HG03095 (cell line): Measurements from ENCODE around the gene RAB8B.
"Not testable (repeated sequence)": the region's sequence is repeated elsewhere in the genome, so short reads cannot be mapped to it uniquely, and the experiment has no call there.

Experiments used
- ATAC-seq: cut with Tn5 transposase; IDR thresholded peaks from one replicate; pipeline ENCODE4 v1.9.1; 2021; ENCODE audit warnings: moderate library complexity; ENCODE audit not compliant: unreplicated experiment

RAB8B gene

DNA sequence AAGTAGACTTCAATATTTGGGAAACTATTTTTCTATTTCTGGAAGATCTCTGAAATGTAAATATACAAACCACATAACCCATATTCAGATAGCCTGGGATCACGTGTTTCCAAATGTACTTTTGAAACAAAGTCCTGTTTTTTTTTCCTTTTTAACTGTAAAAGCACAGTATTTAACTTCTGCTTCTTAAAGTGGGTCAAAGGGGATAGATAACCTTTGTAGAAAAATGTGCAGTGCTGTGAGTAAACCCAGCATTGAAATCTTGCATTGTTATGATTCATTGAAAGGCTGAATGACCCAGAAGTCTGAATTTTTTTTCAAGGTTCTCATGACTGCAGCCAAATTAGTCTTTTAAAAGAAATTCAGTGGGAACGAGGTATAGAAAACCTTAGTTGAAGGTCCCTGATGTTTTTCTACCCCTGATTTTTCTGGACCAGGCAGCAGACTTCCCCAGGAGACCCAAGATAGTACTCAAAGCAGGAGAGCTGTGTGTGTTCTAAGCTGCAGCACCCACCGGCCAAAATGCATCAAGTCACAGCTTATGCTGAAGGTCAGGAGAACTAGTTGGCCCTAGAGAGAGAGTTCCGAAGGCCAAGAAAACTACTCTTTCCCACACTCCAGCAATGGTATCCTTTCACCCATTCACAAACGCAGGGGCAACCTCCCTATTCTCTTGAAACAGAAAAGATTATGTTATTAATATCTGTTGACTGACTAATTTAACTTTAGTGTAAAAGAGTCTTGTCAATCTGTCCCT is 44.4 kb downstream of the RAB8B start:
- no peak for ATAC-seq

GRCh38 chr15:63234451-63234870 is 45.1 kb downstream of the RAB8B start:
- ATAC-seq = no peak

- ATAC-seq = no peak
Measured at GRCh38 chr15:63236272-63236671, 46.9 kb downstream of the RAB8B start.

GRCh38 chr15:63237086-63237485 is 47.7 kb downstream of the RAB8B start:
- not testable (repeated sequence) for ATAC-seq

DNA sequence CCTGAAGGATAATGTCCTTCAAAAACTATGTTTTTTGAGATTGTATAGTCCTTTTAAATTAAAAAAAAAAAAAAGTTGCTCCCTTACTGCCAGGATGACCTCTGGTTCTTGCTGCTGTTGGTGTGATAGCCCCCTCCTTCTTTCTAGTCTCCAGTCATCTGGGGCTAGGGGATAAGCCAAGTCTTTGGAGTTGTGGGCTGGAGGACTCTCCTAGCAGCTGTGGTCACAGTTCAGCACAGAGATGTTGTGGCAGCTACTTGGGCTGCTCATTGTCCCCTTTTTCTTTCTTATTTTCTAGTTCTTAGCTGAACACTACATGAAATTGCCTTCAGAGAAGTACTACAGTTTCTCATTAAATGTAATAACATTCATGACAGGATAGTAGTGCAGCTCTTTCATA is 48.8 kb downstream of the RAB8B start:
- ATAC-seq = no peak

DNA sequence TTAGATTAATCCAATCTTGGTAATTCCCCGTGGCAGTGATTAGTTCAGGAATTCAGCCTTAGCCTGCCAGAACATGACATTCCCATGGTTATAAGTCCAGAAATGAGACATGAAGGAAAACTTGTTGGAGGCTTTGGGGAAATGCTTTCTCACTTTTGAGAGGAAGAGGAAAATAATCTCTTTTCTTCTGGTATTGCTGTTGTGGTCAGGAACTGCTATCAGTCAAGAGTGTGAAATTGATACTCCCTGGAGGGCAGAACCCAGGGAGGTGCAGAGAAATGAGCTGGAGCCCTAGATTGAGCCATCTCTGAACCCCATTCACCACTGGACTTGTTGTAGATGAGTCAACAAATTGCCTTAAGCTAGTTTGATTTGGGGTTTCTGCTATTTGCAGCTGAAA is 49.4 kb downstream of the RAB8B start:
- ATAC-seq = no peak

GRCh38 chr15:63240109-63240508 is 50.7 kb downstream of the RAB8B start:
- ATAC-seq = no peak

DNA sequence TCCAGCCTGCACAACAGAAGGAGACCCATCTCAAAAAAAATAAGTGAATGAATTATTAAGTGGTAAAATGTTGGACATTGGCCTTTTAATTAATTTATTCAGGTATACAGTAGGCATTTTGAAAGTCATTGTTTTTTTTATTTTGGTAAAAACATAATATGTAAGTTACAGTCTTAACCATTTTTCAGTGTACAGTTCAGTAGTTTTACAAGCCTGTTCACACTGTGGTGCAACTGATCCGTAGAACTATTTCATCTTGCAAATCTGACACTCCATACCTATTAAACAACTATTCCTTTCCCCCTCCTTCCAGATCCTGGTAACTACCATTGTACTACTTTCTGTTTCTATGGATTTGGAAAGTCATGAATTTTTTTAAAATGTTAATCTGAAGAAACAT is 51.9 kb downstream of the RAB8B start:
- ATAC-seq = no peak

GRCh38 chr15:63243101-63243500 is 53.7 kb downstream of the RAB8B start:
- no peak for ATAC-seq

GRCh38 chr15:63243776-63244175 is 54.4 kb downstream of the RAB8B start:
- no peak for ATAC-seq

DNA sequence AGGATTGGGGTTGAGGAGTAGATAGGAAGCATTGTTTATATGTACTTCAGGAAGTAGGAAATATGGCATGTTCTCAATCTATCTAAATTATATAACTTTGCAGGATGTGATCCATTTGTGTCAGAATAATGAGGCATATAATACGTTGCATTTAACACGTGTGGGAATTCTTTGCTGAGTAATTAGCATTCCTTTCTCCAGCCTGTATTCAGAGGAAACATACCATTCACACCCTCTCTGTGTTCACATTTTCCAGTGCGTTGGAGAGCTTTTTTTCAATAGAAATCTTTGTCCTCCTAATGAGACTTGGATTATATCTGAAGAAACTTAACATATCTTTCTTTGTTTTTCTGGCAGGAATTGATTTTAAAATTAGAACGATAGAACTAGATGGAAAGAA is 55.0 kb downstream of the RAB8B start:
- ATAC-seq = no peak

DNA sequence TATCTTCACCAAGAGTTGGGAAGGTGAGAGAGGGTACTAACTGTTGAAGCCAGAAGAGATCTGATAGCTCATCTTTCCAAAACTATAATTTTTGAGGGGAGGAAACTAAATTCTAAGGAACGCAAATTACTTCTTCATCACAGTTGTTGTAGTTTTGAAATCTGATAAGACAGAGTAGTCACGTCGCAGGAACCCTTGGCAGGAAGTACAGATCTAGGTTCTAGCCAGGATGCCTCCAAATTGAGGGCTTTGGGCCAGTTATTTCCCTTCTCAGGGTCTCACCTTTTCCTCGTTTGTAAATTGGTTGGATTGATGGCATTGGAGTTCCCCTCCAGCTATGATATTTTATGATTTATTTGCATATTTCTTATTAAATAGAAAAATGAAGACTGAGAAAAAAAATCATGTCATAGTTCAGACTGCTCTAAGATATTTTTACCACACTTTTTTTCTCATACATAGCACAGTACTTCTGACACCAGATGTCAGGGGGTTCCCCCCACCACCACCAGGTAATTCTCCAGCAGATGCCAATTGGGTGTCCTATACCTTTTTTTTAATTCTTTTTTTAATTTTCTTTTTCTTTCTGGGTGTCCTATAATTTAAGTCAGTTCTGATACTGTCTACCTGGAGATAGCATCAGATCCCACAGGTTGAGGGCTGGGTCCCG is 55.7 kb downstream of the RAB8B start:
- no peak for ATAC-seq

- no peak for ATAC-seq
Measured at GRCh38 chr15:63246691-63247469, 57.5 kb downstream of the RAB8B start.

DNA sequence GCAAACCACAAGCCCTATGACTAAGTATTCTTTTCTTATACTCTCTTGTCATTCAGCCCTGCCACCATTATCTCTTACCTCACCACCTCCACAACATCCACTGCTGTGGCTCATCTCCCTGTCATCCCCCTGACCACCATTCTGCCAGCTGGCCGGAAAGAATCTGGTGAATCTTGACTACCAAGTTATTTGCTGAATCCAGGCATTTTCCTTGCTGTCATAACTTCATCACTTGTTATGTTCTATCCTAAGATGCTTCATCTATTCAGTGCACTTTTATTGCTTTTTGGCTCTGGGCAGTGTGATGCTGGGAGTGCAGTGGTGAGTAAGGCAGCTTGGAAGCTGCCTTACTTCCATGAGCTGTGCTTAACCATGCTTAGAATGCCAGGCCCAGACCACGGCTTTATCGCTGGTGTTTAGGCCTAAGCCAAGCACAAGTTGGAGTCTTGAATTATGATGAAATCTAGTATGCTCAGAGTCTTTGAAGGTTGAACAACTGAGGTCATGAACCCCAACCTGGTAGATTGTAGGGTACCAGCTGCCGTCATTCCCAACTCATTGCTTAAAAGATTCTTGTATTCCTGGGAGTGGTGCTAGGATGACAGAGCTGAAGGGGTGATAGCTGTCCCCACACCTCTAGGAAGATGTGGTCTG is 61.0 kb downstream of the RAB8B start:
- ATAC-seq = no peak

- no peak for ATAC-seq
Measured at GRCh38 chr15:63251701-63252100, 62.3 kb downstream of the RAB8B start.

- no peak for ATAC-seq
Measured at GRCh38 chr15:63252292-63252691, 62.9 kb downstream of the RAB8B start.

DNA sequence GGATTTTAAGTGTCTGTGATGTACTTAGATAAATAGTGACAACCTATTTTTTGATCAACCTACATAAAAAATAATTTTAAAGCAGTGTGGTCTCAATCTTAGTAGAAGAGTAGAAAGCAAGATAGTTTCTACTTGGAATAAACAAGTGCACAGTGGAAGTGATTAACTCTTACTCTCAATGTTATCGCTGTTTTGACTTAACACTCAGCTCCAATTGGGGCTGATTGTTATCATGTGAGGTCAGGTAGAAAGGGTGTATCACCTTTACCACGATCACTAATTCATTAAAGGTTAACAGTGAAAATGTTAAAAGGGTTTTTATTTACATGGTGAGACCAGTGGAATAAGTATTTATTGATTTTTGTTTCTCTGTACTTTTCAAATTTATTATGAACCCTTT is 65.6 kb downstream of the RAB8B start:
- ATAC-seq = no peak

GRCh38 chr15:63255489-63255990 is 66.1 kb downstream of the RAB8B start:
- ATAC-seq = no peak

GRCh38 chr15:63256433-63257274 is 67.2 kb downstream of the RAB8B start:
- no peak for ATAC-seq

- no peak for ATAC-seq
Measured at GRCh38 chr15:63258658-63259057, 69.3 kb downstream of the RAB8B start.
